ENCODE data around the gene MYO15B. TPM values are rescaled to one million over a fixed set of nuclear protein-coding genes. Genes with fewer than 3 reads are reported as not detected.

The MYO15B gene
- total RNA-seq, 1 donor: 1.4 TPM

- no peak overlapping the region for H3K4me3 ChIP-seq (ENCODE audit: low read depth, low read length)
- DNase-seq (ENCODE audit: low read depth): no peak
- no peak for TF ChIP-seq CTCF (IDR thresholded peaks at IDR 0.05; ENCODE audit: insufficient read depth, low read length)
Observed at GRCh38 chr17:75610103-75610984, 22.7 kb downstream of the MYO15B start.

GRCh38 chr17:75611851-75612429, 24.3 kb downstream of the MYO15B start:
- TF ChIP-seq CTCF (IDR thresholded peaks at IDR 0.05; ENCODE audit: insufficient read depth, low read length): no peak
- H3K4me3 ChIP-seq (ENCODE audit: low read depth, low read length): no peak overlapping the region
- DNase-seq (ENCODE audit: low read depth): no peak

- H3K4me3 ChIP-seq (ENCODE audit: low read depth, low read length): no peak overlapping the region
- DNase-seq (ENCODE audit: low read depth): no peak
- no peak for TF ChIP-seq CTCF (IDR thresholded peaks at IDR 0.05; ENCODE audit: insufficient read depth, low read length)
Observed at GRCh38 chr17:75612906-75613626, 25.5 kb downstream of the MYO15B start.

GRCh38 chr17:75614006-75614405, 26.4 kb downstream of the MYO15B start:
- DNase-seq (ENCODE audit: low read depth): no peak
- H3K4me3 ChIP-seq (ENCODE audit: low read depth, low read length): no peak overlapping the region
- no peak for TF ChIP-seq CTCF (IDR thresholded peaks at IDR 0.05; ENCODE audit: insufficient read depth, low read length)

GRCh38 chr17:75614556-75615270, 27.1 kb downstream of the MYO15B start:
- TF ChIP-seq CTCF (IDR thresholded peaks at IDR 0.05; ENCODE audit: insufficient read depth, low read length): no peak
- no peak for DNase-seq (ENCODE audit: low read depth)
- no peak overlapping the region for H3K4me3 ChIP-seq (ENCODE audit: low read depth, low read length)

GRCh38 chr17:75615301-75615700, 27.7 kb downstream of the MYO15B start:
- H3K4me3 ChIP-seq (ENCODE audit: low read depth, low read length): no peak overlapping the region
- no peak for DNase-seq (ENCODE audit: low read depth)
- TF ChIP-seq CTCF (IDR thresholded peaks at IDR 0.05; ENCODE audit: insufficient read depth, low read length): no peak
